AG04450 (cell line): Measurements from ENCODE around the gene CRX. TPM values are rescaled to one million over a fixed set of nuclear protein-coding genes. Genes with fewer than 3 reads are reported as not detected.

Experiments used
- CTCF ChIA-PET: fragments of 300-600, 350-600 bp; formaldehyde crosslinking; extraction: SDS; loops from one replicate; lab custom pipeline; 2022; ENCODE audit warnings: antibody characterized with exemption, inconsistent platforms; lab: Charles Lee
- POLR2A ChIA-PET: fragments of 350-600 bp; formaldehyde crosslinking; extraction: SDS; loops from one replicate; lab custom pipeline; 2021; ENCODE audit warnings: antibody characterized with exemption, inconsistent platforms; lab: Yijun Ruan, JAX
- DNase-seq: peaks from one replicate; pipeline ENCODE4 v3.0.0-alpha.2; 2011; ENCODE audit warnings: low read depth, low spot score
- H3K27ac ChIP-seq: one replicate; pipeline ENCODE4 v1.5.1; 2012; ENCODE audit warnings: low read depth, low read length, control low read depth
- H3K27me3 ChIP-seq: one replicate; pipeline ENCODE4 v1.6.0; 2012; ENCODE audit warnings: low read length; ENCODE audit not compliant: control insufficient read depth, insufficient read depth
- H3K4me3 ChIP-seq: 2 replicates; pipeline ENCODE4 v1.5.1; 2011; ENCODE audit warnings: mild to moderate bottlenecking, low read depth, low read length, control low read depth
- H3K9me3 ChIP-seq: 2 replicates; pipeline ENCODE4 v1.5.1; 2012; ENCODE audit warnings: low read length; ENCODE audit not compliant: control insufficient read depth, insufficient read depth
- CTCF ChIP-seq: IDR thresholded peaks from 2 replicates; pipeline ENCODE4 v1.5.1; 2011; ENCODE audit warnings: low read depth, low read length, control low read depth, inconsistent platforms
- polyA plus RNA-seq: library from polyadenylated mRNA; depleted of rRNA; stranded (reverse); fragments of >200 nt; gene quantifications from 2 replicates; pipeline ENCODE4 v1.2.3, GENCODE V29; 2011; rRNA removed
- small RNA-seq: library from RNA; depleted of rRNA; stranded (forward); fragments of <200 nt; gene quantifications from one replicate; pipeline ENCODE3, GENCODE V24; 2012; ENCODE audit warnings: low read depth; ENCODE audit not compliant: insufficient read length

Gene CRX
- polyA plus RNA-seq, 1 experiment = not detected

GRCh38 chr19:47891622-47891922, 69.8 kb downstream of the CRX start:
- no peak for DNase-seq
- H3K4me3 ChIP-seq = no peak overlapping the region
- CTCF ChIA-PET = interaction anchor here (1.2 kb wide), 1 partner anchor 28 kb away, joined by 5 read pairs; no protein-coding TSS in a partner anchor
- H3K27me3 ChIP-seq = no peaks in the 10 kb centered on the region
- H3K9me3 ChIP-seq = 0 out of 2 replicates have a peak, but pooled peaks cover 3% of the 10 kb centered on the region
- POLR2A ChIA-PET = no interaction called here
- no peak overlapping the region for H3K27ac ChIP-seq
- no peak for TF ChIP-seq CTCF

- Histone ChIP-seq H3K27me3 (no peaks in the 10 kb centered on the region), H3K4me3 (no peak overlapping the region), H3K9me3 (0 out of 2 replicates have a peak, but pooled peaks cover 3% of the 10 kb centered on the region), H3K27ac (no peak overlapping the region)
- no peak for TF ChIP-seq CTCF
- POLR2A ChIA-PET = no interaction called here
- DNase-seq = no peak
- CTCF ChIA-PET = interaction anchor here (0.6 to 1.2 kb wide), 2 partner anchors 28 to 1387 kb away, joined by 3 to 5 read pairs; no protein-coding TSS in a partner anchor
These were observed 70.4 kb downstream of the CRX start for GRCh38 chr19:47891923-47892666.

Small RNA genes within 50 kb of the gene (small RNA-seq; reads per million reads assigned to genes)
- not detected for gene AC008745.1

Other genes with a start within 250 kb of the CRX start
- gene ZNF541, start 248.8 kb upstream of the CRX start, polyA plus RNA-seq = not detected in 2 replicates
- 0.65 and 0.72 TPM in 2 replicates for gene BICRA, start 212.8 kb upstream of the CRX start, polyA plus RNA-seq
- gene EHD2, start 108.5 kb upstream of the CRX start, polyA plus RNA-seq = 84.0 and 126 TPM in 2 replicates
- gene NOP53, start 76.4 kb upstream of the CRX start, polyA plus RNA-seq = 114 and 123 TPM in 2 replicates
- gene SELENOW, start 43.2 kb upstream of the CRX start, polyA plus RNA-seq = 177 and 221 TPM in 2 replicates
- gene TPRX1, start 17.4 kb upstream of the CRX start, polyA plus RNA-seq = not detected in 2 replicates
- not detected in 2 replicates for gene TPRX2, start 37.3 kb downstream of the CRX start, polyA plus RNA-seq
- not detected in 2 replicates for gene SULT2A1, start 64.4 kb downstream of the CRX start, polyA plus RNA-seq
- not detected in 2 replicates for gene BSPH1, start 170.2 kb downstream of the CRX start, polyA plus RNA-seq
- not detected in 2 replicates for gene ELSPBP1, start 172.7 kb downstream of the CRX start, polyA plus RNA-seq
- gene CABP5, start 222.1 kb downstream of the CRX start, polyA plus RNA-seq = not detected in 2 replicates